ENCODE measurements around the gene SMIM24. TPM values are rescaled to one million over a fixed set of nuclear protein-coding genes. Genes with fewer than 3 reads are reported as not detected.

SMIM24 gene
- total RNA-seq, 1 donor from 2014 or later: 1.7 TPM

DNA sequence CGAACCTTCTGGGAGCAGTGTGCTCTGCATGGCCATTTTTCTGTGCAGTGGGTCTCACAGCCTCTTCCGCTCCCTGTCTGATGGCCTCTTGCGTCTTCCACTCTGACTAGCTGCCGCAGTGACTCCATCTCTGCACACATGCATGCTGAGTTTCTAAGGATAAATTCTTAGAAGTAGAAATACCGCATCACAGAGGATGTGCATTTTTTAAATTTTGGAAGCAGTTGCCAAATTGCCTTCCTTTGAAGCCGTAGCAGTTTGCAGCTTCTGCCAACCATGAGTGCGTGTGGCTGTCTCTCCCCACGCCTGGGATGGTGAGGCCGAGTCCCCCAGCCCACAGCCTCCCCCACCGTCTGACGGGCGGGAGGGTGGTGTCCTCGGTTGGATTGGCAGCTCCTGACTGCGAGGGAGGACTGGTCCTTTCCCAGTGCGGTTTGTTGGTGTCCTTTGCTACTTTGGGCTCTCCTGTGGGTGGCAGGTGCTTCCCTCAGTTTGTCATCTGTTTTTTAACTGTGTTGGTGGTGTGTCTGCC is 35.6 kb upstream of the SMIM24 start:
- Histone ChIP-seq H3K4me2 (no peak overlapping the region), H3K27ac (no peak overlapping the region), H3K79me2 (ENCODE audit: low read depth) (peaks cover 97% of the 10 kb centered on the region), H3K4me1 (peaks cover 4% of the 10 kb centered on the region), H3K4me3 (no peak overlapping the region), H3F3A (ENCODE audit: low read depth) (no peaks in the 10 kb centered on the region), H3K27me3 (no peaks in the 10 kb centered on the region), H4K20me1 (ENCODE audit: low read depth) (peaks cover 100% of the 10 kb centered on the region), H3K9me3 (ENCODE audit: low read depth) (no peaks in the 10 kb centered on the region), H3K36me3 (no peaks in the 10 kb centered on the region), H2AFZ (replicated peaks) (no peak overlapping the region), H3K9ac (peak overlapping the region; percentile 43)
- no peaks in the 10 kb centered on the region for H3K27me3 Mint-ChIP-seq (ENCODE audit: insufficient read depth, low read depth)
- no peaks in the 10 kb centered on the region for H3K9me3 Mint-ChIP-seq
- peaks cover 13% of the 10 kb centered on the region for H3K4me1 Mint-ChIP-seq
- H3K4me3 Mint-ChIP-seq: no peak overlapping the region
- H3K36me3 Mint-ChIP-seq: peaks cover 2% of the 10 kb centered on the region
- no peak for DNase-seq (ENCODE audit: low spot score)
- no peak for TF ChIP-seq EZH2 (IDR thresholded peaks at IDR 0.05)
- TF ChIP-seq EZH2phosphoT487 (IDR thresholded peaks at IDR 0.05): no peak
- TF ChIP-seq, protein P1, sequence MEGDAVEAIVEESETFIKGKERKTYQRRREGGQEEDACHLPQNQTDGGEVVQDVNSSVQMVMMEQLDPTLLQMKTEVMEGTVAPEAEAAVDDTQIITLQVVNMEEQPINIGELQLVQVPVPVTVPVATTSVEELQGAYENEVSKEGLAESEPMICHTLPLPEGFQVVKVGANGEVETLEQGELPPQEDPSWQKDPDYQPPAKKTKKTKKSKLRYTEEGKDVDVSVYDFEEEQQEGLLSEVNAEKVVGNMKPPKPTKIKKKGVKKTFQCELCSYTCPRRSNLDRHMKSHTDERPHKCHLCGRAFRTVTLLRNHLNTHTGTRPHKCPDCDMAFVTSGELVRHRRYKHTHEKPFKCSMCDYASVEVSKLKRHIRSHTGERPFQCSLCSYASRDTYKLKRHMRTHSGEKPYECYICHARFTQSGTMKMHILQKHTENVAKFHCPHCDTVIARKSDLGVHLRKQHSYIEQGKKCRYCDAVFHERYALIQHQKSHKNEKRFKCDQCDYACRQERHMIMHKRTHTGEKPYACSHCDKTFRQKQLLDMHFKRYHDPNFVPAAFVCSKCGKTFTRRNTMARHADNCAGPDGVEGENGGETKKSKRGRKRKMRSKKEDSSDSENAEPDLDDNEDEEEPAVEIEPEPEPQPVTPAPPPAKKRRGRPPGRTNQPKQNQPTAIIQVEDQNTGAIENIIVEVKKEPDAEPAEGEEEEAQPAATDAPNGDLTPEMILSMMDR (IDR thresholded peaks at IDR 0.05): no peak
- H3K27ac Mint-ChIP-seq: no peak overlapping the region

DNA sequence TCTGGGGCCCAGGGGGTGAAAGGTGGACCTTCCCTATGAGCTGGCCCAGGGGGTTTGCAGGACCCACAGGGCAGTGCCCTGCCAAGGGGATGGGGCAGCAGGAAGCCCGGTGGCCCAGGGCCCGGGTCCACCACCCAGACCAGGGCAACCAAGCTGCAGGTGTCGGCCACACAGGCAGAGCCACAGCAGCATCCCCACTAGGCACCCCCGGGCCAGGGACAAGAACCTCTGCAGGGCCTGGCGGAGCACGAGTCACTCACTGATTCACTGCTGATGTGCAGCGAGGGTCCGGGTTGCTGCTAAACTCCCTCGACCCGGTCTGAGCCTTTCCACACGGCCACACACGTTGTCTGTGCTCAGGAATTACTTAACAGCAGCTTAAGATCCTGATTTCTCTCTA is 34.6 kb upstream of the SMIM24 start:
- H4K20me1 ChIP-seq (ENCODE audit: low read depth): peaks cover 100% of the 10 kb centered on the region

DNA sequence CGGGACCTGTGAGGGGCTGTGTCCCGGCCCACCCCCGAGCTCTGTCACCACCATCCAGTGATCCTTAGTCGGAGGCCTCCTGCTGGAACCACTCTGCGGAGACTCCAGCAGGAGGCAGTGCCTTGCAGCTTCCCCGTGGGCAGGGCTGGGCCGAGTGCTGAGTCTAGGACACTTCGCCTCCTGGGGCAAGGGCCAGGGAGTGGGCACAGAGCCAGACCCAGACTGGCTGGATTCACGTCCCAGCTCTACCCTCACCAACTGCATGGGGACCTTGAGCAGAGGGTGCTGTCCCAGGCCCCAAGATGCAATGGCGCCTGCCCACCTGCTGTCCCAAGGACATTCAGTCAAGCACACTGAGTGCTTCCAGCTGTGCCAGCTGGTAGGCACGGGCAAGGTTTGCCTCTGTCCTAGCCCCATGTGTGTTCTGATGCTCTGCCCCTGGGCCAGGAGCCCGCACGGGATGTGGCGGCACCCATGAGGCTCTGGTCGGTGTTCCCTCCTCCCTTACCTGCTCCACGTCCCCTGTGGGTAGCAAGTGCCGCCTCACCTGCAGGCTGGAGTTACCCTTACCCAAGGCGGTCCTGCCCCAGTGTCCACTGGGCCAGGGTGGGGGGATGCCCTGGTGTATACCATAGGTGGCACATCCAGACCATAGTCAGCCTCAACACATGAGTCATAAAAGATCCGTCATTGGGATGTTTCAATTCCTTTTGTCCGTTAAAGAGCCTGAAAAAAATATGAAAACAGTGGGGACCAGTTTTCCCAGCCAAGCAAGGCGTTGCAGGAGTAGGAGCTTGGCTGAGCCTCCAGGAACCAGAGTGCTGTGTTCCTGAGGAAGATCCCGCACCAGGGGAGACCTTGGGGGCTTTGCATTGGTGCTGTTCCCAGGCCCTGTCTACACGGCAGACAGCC is 33.2 kb upstream of the SMIM24 start:
- TF ChIP-seq EZH2phosphoT487 (IDR thresholded peaks at IDR 0.05) (no peak), EZH2 (IDR thresholded peaks at IDR 0.05) (no peak)
- TF ChIP-seq, protein P1 (IDR thresholded peaks at IDR 0.05): no peak
- Mint-ChIP-seq H3K9me3 (no peaks in the 10 kb centered on the region), H3K4me1 (peaks cover 19% of the 10 kb centered on the region), H3K36me3 (peaks cover 10% of the 10 kb centered on the region), H3K27me3 (ENCODE audit: insufficient read depth, low read depth) (peaks cover 2% of the 10 kb centered on the region), H3K4me3 (no peak overlapping the region), H3K27ac (no peak overlapping the region)
- H3K36me3 ChIP-seq: no peaks in the 10 kb centered on the region
- H3K27me3 ChIP-seq: no peaks in the 10 kb centered on the region
- H3K4me3 ChIP-seq: no peak overlapping the region
- no peaks in the 10 kb centered on the region for H3K9me3 ChIP-seq (ENCODE audit: low read depth)
- H4K20me1 ChIP-seq (ENCODE audit: low read depth): peaks cover 100% of the 10 kb centered on the region
- H3F3A ChIP-seq (ENCODE audit: low read depth): no peaks in the 10 kb centered on the region
- no peak overlapping the region for H3K9ac ChIP-seq
- H3K4me2 ChIP-seq: no peak overlapping the region
- no peak overlapping the region for H2AFZ ChIP-seq (replicated peaks)
- H3K79me2 ChIP-seq (ENCODE audit: low read depth): peaks cover 100% of the 10 kb centered on the region
- peaks cover 4% of the 10 kb centered on the region for H3K4me1 ChIP-seq
- DNase-seq (ENCODE audit: low spot score): no peak
- H3K27ac ChIP-seq: no peak overlapping the region

More for the DNA sequence above, 34.6 kb upstream of the SMIM24 start:
- H3K27ac Mint-ChIP-seq: peak overlapping the region; percentile 46
- Histone ChIP-seq H3K79me2 (ENCODE audit: low read depth) (peaks cover 99% of the 10 kb centered on the region), H2AFZ (replicated peaks) (no peak overlapping the region), H3K4me2 (no peak overlapping the region), H3K4me3 (no peak overlapping the region), H3K36me3 (no peaks in the 10 kb centered on the region), H3K9me3 (ENCODE audit: low read depth) (no peaks in the 10 kb centered on the region), H3K4me1 (peaks cover 4% of the 10 kb centered on the region), H3F3A (ENCODE audit: low read depth) (no peaks in the 10 kb centered on the region), H3K27me3 (no peaks in the 10 kb centered on the region), H3K9ac (no peak overlapping the region), H3K27ac (no peak overlapping the region)
- H3K4me1 Mint-ChIP-seq: peaks cover 13% of the 10 kb centered on the region
- peaks cover 1% of the 10 kb centered on the region for H3K36me3 Mint-ChIP-seq
- TF ChIP-seq EZH2 (IDR thresholded peaks at IDR 0.05): no peak
- no peaks in the 10 kb centered on the region for H3K9me3 Mint-ChIP-seq
- H3K27me3 Mint-ChIP-seq (ENCODE audit: insufficient read depth, low read depth): no peaks in the 10 kb centered on the region
- H3K4me3 Mint-ChIP-seq: no peak overlapping the region
- no peak for DNase-seq (ENCODE audit: low spot score)

Measured in neural progenitor cell (in vitro differentiated cells).